Lower lobe of right lung (tissue), 2 donors: ENCODE measurements around the gene RBKS. TPM values are rescaled to one million over a fixed set of nuclear protein-coding genes. Genes with fewer than 3 reads are reported as not detected.

Experiments used
- ATAC-seq, 2 donors: fragments of 200-7000 bp; cut with Tn5 transposase; one replicate each; pipeline ENCODE4 v1.9.1; 2020 to 2022; ENCODE audit warnings: mild to moderate bottlenecking in 2 of 2, moderate library complexity in 2 of 2
- DNase-seq: peaks from one replicate; pipeline ENCODE4 v3.0.0-alpha.2; 2020
- H3K27ac ChIP-seq: fragments of 200-600 bp; one replicate; pipeline ENCODE4 v1.8.0; 2022
- H3K27me3 ChIP-seq: fragments of 200-600 bp; one replicate; pipeline ENCODE4 v1.8.0; 2022; ENCODE audit warnings: low read depth
- H3K36me3 ChIP-seq: fragments of 200-600 bp; one replicate; pipeline ENCODE4 v1.8.0; 2022; ENCODE audit warnings: mild to moderate bottlenecking
- H3K4me1 ChIP-seq: fragments of 200-600 bp; one replicate; pipeline ENCODE4 v1.8.0; 2022
- H3K4me3 ChIP-seq: fragments of 200-600 bp; one replicate; pipeline ENCODE4 v1.8.0; 2022; ENCODE audit warnings: mild to moderate bottlenecking
- H3K9me3 ChIP-seq: fragments of 200-600 bp; one replicate; pipeline ENCODE4 v1.8.0; 2022
- CTCF ChIP-seq: fragments of 200-600 bp; IDR thresholded peaks from one replicate; pipeline ENCODE4 v1.8.0; 2022; ENCODE audit warnings: antibody characterized with exemption, mild to moderate bottlenecking
- intact Hi-C: fragments of 100-400 bp; cut with DNase I; formaldehyde crosslinking; loops from one replicate; pipeline ENCODE4 v1.11.0; 2022
- long read RNA-seq: library from polyadenylated mRNA; unstranded; transcript quantifications from one replicate; pipeline ENCODE4 v2.0.0, GENCODE V29; 2021
- total RNA-seq: library from RNA; stranded (reverse); fragmentation: NEBNext Ultra II Directional; extraction: Animal tissue kit (Norgen Biotek cat#: 25700); gene quantifications from one replicate; pipeline ENCODE4 v1.2.1, GENCODE V29; 2021
- donor health status: DM: no; HTN: yes; CAD: no; lungs with severe emphysema.

Gene RBKS
- 2.2 TPM for total RNA-seq
- long read RNA-seq, partial matches to known transcripts = 0 of 8 reads
- long read RNA-seq, other reads (novel, unspliced or antisense) = 6 of 8 reads

- Histone ChIP-seq H3K4me3 (peak within 1 kb of the TSS; percentile 79), H3K4me1 (peaks cover 41% of the 10 kb centered on the region), H3K9me3 (no peaks in the 10 kb centered on the region), H3K27ac (peak within 1 kb of the TSS; percentile 95), H3K27me3 (no peaks in the 10 kb centered on the region), H3K36me3 (no peaks in the 10 kb centered on the region)
- TF ChIP-seq CTCF = no peak
- ATAC-seq = peak; percentile 97 to 99
- peak; percentile 90 for DNase-seq
- intact Hi-C loops = no loop called here
Observed at GRCh38 chr2:27890146-27890923, at the start of gene RBKS, which contains the start of gene BABAM2. TSS of gene RBKS (minus strand) at chr2:27890387. CDS start at chr2:27890345, 42 bp downstream. TSS of gene BABAM2 (plus strand) at chr2:27890729. CDS start at chr2:27894557, 3,828 bp downstream.

GRCh38 chr2:27935026-27935425 lies 44.8 kb upstream of the RBKS start:
- no peak for DNase-seq
- no peak overlapping the region for H3K27ac ChIP-seq
- no peaks in the 10 kb centered on the region for H3K9me3 ChIP-seq
- no peak for ATAC-seq
- no peaks in the 10 kb centered on the region for H3K27me3 ChIP-seq
- no peak for TF ChIP-seq CTCF
- peaks cover 2% of the 10 kb centered on the region for H3K4me1 ChIP-seq
- H3K36me3 ChIP-seq = peaks cover 5% of the 10 kb centered on the region
- intact Hi-C loops = no loop called here
- no peak overlapping the region for H3K4me3 ChIP-seq

- H3K4me1 ChIP-seq = no peaks in the 10 kb centered on the region
- no peaks in the 10 kb centered on the region for H3K27me3 ChIP-seq
- H3K4me3 ChIP-seq = no peak overlapping the region
- ATAC-seq (peak in 1 of 2 donors; percentile 54), DNase-seq (no peak)
- H3K27ac ChIP-seq = no peak overlapping the region
- no peaks in the 10 kb centered on the region for H3K9me3 ChIP-seq
- no peak for TF ChIP-seq CTCF
- H3K36me3 ChIP-seq = peaks cover 6% of the 10 kb centered on the region
- intact Hi-C loops = no loop called here
Observed at GRCh38 chr2:27932396-27932795, 42.2 kb upstream of the RBKS start.

- H3K4me3 ChIP-seq = no peak overlapping the region
- peaks cover 6% of the 10 kb centered on the region for H3K36me3 ChIP-seq
- H3K4me1 ChIP-seq = no peaks in the 10 kb centered on the region
- no peak for DNase-seq
- no peak for TF ChIP-seq CTCF
- intact Hi-C loops = no loop called here
- no peaks in the 10 kb centered on the region for H3K27me3 ChIP-seq
- peak in 1 of 2 donors; percentile 48 for ATAC-seq
- H3K27ac ChIP-seq = no peak overlapping the region
- H3K9me3 ChIP-seq = no peaks in the 10 kb centered on the region
Observed at GRCh38 chr2:27931361-27931950, 41.3 kb upstream of the RBKS start.

GRCh38 chr2:27929916-27930486 lies 39.8 kb upstream of the RBKS start:
- no peaks in the 10 kb centered on the region for H3K9me3 ChIP-seq
- intact Hi-C loops = no loop called here
- TF ChIP-seq CTCF = no peak
- ATAC-seq (no peak), DNase-seq (no peak)
- H3K27ac ChIP-seq = no peak overlapping the region
- H3K4me3 ChIP-seq = no peak overlapping the region
- H3K36me3 ChIP-seq = peaks cover 6% of the 10 kb centered on the region
- H3K27me3 ChIP-seq = no peaks in the 10 kb centered on the region
- H3K4me1 ChIP-seq = no peaks in the 10 kb centered on the region
